ENCODE data around the gene F7.

Gene F7

GRCh38 chr13:113063091-113063491 lies 42.5 kb upstream of the F7 start:
- no peak for DNase-seq

GRCh38 chr13:113064000-113064533 lies 41.5 kb upstream of the F7 start:
- no peak for DNase-seq
- peaks cover 2% of the 10 kb centered on the region for H3K9me3 ChIP-seq (ENCODE audit: severe bottlenecking)
- H3K27me3 ChIP-seq (ENCODE audit: insufficient read depth, low read depth, severe bottlenecking) = no peaks in the 10 kb centered on the region
- no peak overlapping the region for H3K27ac ChIP-seq
- H3K36me3 ChIP-seq = peaks cover 65% of the 10 kb centered on the region
- TF ChIP-seq CTCF (IDR thresholded peaks at IDR 0.05; ENCODE audit: low read depth, low read length) = no peak
- no peak overlapping the region for H3K4me3 ChIP-seq (ENCODE audit: low read depth, low read length)

More at GRCh38 chr13:113063091-113063491, 42.5 kb upstream of the F7 start:
- H3K9me3 ChIP-seq (ENCODE audit: severe bottlenecking) = peaks cover 2% of the 10 kb centered on the region
- no peak for TF ChIP-seq CTCF (IDR thresholded peaks at IDR 0.05; ENCODE audit: low read depth, low read length)
- no peak overlapping the region for H3K27ac ChIP-seq
- H3K4me3 ChIP-seq (ENCODE audit: low read depth, low read length) = no peak overlapping the region
- no peaks in the 10 kb centered on the region for H3K27me3 ChIP-seq (ENCODE audit: insufficient read depth, low read depth, severe bottlenecking)
- peaks cover 66% of the 10 kb centered on the region for H3K36me3 ChIP-seq

- Histone ChIP-seq H3K4me3 (ENCODE audit: low read depth, low read length) (no peak overlapping the region), H3K9me3 (ENCODE audit: severe bottlenecking) (peaks cover 2% of the 10 kb centered on the region), H3K27ac (no peak overlapping the region), H3K27me3 (ENCODE audit: insufficient read depth, low read depth, severe bottlenecking) (no peaks in the 10 kb centered on the region), H3K36me3 (peaks cover 59% of the 10 kb centered on the region)
- no peak for TF ChIP-seq CTCF (IDR thresholded peaks at IDR 0.05; ENCODE audit: low read depth, low read length)
- DNase-seq = no peak
These were observed 40.8 kb upstream of the F7 start for GRCh38 chr13:113064534-113065405.

DNA sequence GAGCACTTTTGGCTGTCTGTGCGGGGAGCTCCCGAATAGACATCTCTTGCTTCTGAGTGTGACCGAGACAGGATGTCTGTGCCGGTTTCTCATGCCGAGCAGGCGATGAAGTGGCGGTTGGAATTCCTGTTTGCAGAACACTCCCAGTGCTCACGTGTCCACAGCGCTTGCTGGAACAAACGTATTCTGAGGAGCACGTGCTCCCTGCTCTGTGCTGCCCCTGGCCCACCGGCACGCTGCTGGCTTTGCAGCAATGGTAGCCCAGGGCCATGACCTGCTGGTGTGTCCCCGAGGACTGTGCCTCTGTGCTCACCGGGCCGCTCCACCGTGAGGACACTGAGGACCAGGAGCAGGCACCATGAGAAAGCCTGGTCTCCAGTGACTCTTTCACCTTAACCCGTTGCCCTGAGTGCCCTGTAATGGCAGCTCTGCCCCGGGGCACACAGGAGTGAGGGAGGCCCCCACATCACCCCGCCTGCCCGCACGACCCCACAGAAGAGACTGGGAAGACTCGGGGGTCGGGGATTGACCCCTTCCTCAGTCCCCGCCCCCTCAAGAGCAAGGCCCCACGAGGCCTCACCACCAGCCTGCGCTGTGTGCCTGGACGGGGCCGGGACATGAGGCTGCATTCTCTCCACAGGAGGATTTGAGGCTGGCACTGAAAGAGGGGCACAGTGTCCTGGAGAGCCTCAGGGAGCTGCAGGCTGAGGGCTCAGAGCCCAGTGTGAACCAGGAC lies 40.0 kb upstream of the F7 start:
- H3K27me3 ChIP-seq (ENCODE audit: insufficient read depth, low read depth, severe bottlenecking) = no peaks in the 10 kb centered on the region
- H3K27ac ChIP-seq = no peak overlapping the region
- H3K36me3 ChIP-seq = peaks cover 59% of the 10 kb centered on the region
- H3K9me3 ChIP-seq (ENCODE audit: severe bottlenecking) = peaks cover 2% of the 10 kb centered on the region
- no peak for TF ChIP-seq CTCF (IDR thresholded peaks at IDR 0.05; ENCODE audit: low read depth, low read length)
- DNase-seq = no peak
- no peak overlapping the region for H3K4me3 ChIP-seq (ENCODE audit: low read depth, low read length)

- H3K27me3 ChIP-seq (ENCODE audit: insufficient read depth, low read depth, severe bottlenecking) = no peaks in the 10 kb centered on the region
- no peak for DNase-seq
These were observed 39.5 kb upstream of the F7 start for GRCh38 chr13:113066142-113066455.

More at GRCh38 chr13:113066142-113066455, 39.5 kb upstream of the F7 start:
- peaks cover 2% of the 10 kb centered on the region for H3K9me3 ChIP-seq (ENCODE audit: severe bottlenecking)
- H3K36me3 ChIP-seq = peaks cover 61% of the 10 kb centered on the region
- no peak overlapping the region for H3K27ac ChIP-seq
- TF ChIP-seq CTCF (IDR thresholded peaks at IDR 0.05; ENCODE audit: low read depth, low read length) = no peak
- H3K4me3 ChIP-seq (ENCODE audit: low read depth, low read length) = no peak overlapping the region

Data from WERI-Rb-1 (cell line).